ENCODE measurements around the gene KLF15. TPM values are rescaled to one million over a fixed set of nuclear protein-coding genes. Genes with fewer than 3 reads are reported as not detected.
"Not testable (repeated sequence)": the region's sequence is repeated elsewhere in the genome, so short reads cannot be mapped to it uniquely, and the experiment has no call there.

KLF15 gene
- total RNA-seq, 1 donor, result not detected

DNA sequence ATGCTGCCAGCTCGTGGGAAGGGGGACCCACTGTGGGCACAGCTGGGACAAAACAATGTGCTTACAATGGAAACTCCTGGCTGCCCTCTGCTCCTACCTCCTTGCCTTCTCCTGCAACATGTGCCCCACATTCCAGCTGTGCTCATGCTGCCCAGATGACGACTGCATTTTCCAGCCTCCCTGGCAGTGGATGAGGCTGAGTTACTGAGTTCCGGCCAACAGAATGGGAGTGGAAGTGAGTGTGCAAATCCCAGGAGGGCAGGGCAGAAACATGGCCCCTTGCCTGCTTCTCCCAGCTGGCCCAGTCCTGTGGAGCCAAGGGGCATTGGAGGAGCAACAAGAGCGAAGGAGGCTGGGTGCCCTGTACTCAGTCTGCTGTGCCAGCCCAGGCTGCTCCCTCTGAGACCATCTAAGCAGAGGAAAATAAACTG lies 17.1 kb downstream of the KLF15 start:
- Histone ChIP-seq H3K27me3 (ENCODE audit: insufficient read depth, low read length) (no peaks in the 10 kb centered on the region), H3K4me1 (ENCODE audit: insufficient read depth, low read length) (no peaks in the 10 kb centered on the region), H3K9me3 (ENCODE audit: low read depth, low read length) (no peaks in the 10 kb centered on the region), H3K4me3 (ENCODE audit: low read length) (no peak overlapping the region)

DNA sequence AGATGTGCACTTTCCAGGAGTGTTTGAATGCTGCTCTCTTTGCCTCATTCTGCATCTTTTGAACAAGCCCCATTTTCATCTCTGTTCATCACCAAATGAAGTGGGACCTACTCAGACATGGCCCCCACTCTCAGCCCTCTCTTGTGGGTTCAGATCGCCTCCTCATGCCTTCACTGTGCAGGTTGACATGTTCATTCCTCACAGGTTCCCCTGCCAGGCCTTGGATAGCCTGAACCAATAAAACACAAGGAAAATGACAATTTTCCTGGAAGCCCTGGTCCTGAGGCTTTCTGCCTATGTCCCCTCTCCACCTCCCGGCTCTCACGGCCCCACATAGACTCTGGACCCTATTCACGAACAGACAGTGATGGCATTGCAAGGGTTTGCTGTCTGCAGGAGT lies 17.7 kb downstream of the KLF15 start:
- no peaks in the 10 kb centered on the region for H3K27me3 ChIP-seq (ENCODE audit: insufficient read depth, low read length)
- H3K9me3 ChIP-seq (ENCODE audit: low read depth, low read length), result no peaks in the 10 kb centered on the region
- no peak overlapping the region for H3K4me3 ChIP-seq (ENCODE audit: low read length)
- no peaks in the 10 kb centered on the region for H3K4me1 ChIP-seq (ENCODE audit: insufficient read depth, low read length)

DNA sequence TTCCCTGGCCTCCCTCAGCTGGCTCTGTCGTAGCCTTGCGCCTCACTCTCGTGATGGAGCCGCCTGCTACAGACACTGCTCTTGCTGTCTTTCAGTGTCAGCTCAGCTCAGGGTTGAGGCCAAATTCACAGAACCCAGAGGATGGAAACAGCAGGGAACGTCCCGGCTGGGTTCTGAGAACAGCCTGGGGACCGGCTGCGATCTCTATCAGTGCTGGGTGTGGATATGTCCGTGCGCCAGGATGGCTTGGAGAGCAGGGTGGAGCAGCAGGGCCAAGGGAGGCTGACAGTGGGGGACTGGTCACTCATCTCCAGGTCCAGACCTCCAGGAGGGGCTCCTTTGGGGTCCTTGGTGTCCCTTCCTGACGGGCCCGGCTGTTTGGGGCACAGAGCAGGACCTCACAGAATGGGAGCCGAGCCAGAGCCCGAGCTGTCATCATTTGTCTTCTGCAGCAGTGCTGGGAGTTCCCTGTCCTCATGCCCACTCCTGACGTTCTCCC lies 18.4 kb downstream of the KLF15 start:
- H3K4me3 ChIP-seq (ENCODE audit: low read length), result no peak overlapping the region
- H3K27me3 ChIP-seq (ENCODE audit: insufficient read depth, low read length), result no peaks in the 10 kb centered on the region
- H3K9me3 ChIP-seq (ENCODE audit: low read depth, low read length), result no peaks in the 10 kb centered on the region
- no peaks in the 10 kb centered on the region for H3K4me1 ChIP-seq (ENCODE audit: insufficient read depth, low read length)

DNA sequence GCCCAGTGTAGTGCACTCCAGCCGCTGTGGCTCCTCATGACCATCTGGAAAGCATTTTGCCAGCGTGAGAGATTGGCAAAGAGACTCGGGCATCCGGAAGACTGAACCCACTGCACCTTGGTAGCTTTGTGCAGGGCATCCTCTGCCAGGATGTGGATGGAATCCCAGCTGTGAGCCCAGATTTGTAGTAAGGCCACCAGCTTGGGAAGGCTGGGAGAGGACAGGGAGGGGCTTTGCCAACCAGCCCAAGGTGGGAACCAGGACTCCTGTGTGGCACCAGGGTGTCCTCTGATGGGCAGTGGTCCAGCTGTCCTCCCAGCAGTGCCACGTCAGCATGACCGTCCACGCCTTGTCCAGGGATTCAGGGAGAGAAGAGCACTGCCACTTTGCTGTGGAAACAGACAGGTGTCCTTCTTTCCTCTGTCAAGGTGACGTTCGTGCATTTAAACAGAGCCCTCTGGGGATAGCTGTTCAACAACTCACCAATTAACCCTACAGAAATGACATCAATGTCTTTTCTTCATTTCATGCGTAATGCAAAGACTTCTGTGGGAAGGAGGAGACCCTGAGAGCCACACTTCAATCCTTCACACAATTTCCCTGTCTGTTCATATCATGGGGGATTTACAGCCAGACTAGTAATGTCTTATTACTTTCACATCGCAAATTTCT lies 19.1 kb downstream of the KLF15 start:
- H3K9me3 ChIP-seq (ENCODE audit: low read depth, low read length), result no peaks in the 10 kb centered on the region
- no peak overlapping the region for H3K4me3 ChIP-seq (ENCODE audit: low read length)
- H3K27me3 ChIP-seq (ENCODE audit: insufficient read depth, low read length), result no peaks in the 10 kb centered on the region
- H3K4me1 ChIP-seq (ENCODE audit: insufficient read depth, low read length), result no peaks in the 10 kb centered on the region

DNA sequence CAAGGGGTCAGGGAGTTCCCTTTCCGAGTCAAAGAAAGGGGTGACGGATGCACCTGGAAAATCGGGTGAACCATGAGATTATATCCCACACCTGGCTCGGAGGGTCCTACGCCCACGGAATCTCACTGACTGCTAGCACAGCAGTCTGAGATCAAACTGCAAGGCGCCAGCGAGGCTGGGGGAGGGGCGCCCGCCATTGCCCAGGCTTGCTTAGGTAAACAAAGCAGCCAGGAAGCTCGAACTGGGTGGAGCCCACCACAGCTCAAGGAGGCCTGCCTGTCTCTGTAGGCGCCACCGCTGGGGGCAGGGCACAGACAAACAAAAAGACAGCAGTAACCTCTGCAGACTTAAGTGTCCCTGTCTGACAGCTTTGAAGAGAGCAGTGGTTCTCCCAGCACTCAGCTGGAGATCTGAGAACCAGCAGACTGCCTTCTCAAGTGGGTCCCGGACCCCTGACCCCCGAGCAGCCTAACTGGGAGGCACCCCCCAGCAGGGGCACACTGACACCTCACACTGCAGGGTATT lies 25.3 kb downstream of the KLF15 start:
- H3K9me3 ChIP-seq (ENCODE audit: low read depth, low read length); H3K27me3 ChIP-seq (ENCODE audit: insufficient read depth, low read length); H3K4me3 ChIP-seq (ENCODE audit: low read length); H3K4me1 ChIP-seq (ENCODE audit: insufficient read depth, low read length): not testable (repeated sequence)

DNA sequence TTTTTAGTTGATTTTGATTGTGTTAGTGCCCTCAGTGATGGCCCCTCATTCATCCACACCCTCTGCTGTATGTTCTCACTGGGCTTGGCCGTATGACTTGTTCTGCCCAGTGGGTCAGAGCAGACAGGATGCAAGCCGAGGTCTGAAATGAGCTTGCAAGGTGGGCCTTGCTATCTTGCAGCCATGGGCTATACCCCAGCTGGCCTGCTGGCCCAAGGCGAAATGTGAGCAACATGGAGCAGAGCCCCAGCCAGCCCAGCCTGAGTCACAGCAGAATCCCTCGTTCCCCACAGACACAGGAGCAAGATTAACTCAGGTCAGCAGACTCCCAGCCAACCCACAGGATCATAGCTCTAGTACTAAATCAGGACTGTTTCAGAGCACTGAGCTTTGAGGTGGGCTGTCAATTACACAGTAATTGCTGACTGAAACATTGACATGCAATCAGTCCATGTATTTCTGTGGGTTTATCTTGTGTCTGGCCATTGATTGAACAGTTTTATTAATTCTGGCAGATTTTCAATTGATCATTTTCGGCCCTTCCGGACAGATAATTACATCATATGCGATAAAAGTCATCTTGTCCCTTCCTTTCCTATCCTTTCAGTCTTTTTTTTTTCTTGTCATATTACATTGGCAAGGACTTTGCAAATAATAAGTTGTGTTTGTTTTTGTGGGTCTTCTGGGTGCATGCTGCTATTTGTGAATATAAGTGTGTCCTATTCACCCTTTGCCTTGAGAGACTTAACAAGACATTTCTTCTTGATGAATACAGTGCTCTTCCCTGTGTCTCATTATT lies 27.1 kb downstream of the KLF15 start:
- H3K4me3 ChIP-seq (ENCODE audit: low read length), result no peak overlapping the region
- peaks cover 9% of the 10 kb centered on the region for H3K27me3 ChIP-seq (ENCODE audit: insufficient read depth, low read length)
- H3K4me1 ChIP-seq (ENCODE audit: insufficient read depth, low read length), result no peaks in the 10 kb centered on the region
- H3K9me3 ChIP-seq (ENCODE audit: low read depth, low read length), result peaks cover 7% of the 10 kb centered on the region

DNA sequence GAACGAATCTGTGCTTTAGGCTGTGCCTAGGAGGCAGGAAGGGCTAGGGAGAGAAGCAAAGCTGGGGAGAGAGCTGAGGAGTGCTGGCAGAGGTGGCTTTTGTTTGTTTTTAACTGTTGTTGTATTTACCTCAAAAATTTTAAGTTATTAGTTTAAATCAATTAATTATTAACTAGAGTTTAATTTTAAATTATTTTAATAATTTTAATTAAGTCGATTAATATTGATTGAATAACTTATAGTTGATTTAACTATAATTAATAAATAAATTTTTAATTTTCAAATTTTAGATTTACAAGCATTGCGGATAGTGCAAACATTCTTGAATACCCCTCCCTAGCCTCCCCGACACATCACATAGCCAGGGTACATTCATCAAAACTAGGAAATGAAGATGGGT lies 30.6 kb downstream of the KLF15 start:
- Histone ChIP-seq H3K9me3 (ENCODE audit: low read depth, low read length) (peaks cover 7% of the 10 kb centered on the region), H3K4me1 (ENCODE audit: insufficient read depth, low read length) (no peaks in the 10 kb centered on the region), H3K27me3 (ENCODE audit: insufficient read depth, low read length) (peaks cover 9% of the 10 kb centered on the region), H3K4me3 (ENCODE audit: low read length) (no peak overlapping the region)

DNA sequence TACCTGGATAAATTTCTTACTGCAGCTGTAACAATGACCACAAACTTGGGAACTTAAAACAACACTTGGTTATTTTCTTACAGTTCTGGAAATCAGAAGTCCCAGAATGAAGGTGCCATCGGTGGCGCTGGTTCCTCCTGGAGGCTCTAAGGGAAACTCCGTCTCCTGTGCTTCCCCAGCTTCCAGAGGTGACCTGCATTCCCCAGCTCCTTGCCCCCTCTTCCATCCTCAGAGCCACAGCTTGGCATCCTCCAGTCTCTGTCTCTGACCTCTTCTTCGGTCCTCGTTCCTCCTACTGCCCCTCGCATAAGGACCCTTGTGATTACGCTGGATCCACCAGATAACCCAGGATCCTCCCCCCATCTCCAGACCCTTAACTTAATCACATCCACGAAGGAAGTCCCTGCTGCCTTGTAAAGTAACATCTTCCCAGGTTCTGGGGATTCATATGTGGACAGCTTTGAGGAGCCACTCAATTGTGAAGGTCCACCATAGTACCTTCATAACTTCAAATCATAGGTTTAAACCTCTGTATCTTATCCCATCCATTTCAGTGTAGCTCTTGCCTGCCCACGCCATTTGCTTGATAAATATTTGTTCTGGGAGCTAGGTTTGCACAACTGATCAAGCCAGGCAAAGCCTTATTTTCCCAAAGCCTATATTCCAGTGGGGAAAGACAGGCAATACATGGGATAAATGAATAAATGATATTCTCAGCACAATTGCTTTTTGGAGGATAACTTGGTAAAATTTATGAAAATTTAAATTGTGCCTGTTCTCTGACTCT lies 34.8 kb downstream of the KLF15 start:
- Histone ChIP-seq H3K4me3 (ENCODE audit: low read length) (no peak overlapping the region), H3K27me3 (ENCODE audit: insufficient read depth, low read length) (no peaks in the 10 kb centered on the region), H3K4me1 (ENCODE audit: insufficient read depth, low read length) (no peaks in the 10 kb centered on the region), H3K9me3 (ENCODE audit: low read depth, low read length) (no peaks in the 10 kb centered on the region)

DNA sequence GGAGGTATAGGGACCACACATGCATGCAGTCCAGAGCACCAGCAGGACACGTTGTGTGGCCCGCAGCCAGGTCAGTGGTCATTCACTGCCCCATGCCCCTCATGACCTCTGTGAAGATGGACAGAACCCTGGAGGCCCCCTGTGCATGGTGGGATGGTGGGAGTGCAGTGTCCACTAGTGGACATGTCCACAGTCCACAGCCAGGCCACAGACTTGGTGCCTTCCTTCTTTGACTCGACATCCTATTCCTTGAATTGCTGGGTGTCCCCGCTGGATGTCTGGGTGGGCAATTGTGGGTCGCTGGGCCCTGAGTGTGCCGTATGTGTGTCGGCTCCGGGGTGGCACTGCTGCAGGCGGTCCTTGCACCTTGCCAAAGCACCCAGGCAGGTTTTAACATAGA lies 35.7 kb downstream of the KLF15 start:
- Histone ChIP-seq H3K27me3 (ENCODE audit: insufficient read depth, low read length) (no peaks in the 10 kb centered on the region), H3K4me1 (ENCODE audit: insufficient read depth, low read length) (no peaks in the 10 kb centered on the region), H3K4me3 (ENCODE audit: low read length) (no peak overlapping the region), H3K9me3 (ENCODE audit: low read depth, low read length) (no peaks in the 10 kb centered on the region)

DNA sequence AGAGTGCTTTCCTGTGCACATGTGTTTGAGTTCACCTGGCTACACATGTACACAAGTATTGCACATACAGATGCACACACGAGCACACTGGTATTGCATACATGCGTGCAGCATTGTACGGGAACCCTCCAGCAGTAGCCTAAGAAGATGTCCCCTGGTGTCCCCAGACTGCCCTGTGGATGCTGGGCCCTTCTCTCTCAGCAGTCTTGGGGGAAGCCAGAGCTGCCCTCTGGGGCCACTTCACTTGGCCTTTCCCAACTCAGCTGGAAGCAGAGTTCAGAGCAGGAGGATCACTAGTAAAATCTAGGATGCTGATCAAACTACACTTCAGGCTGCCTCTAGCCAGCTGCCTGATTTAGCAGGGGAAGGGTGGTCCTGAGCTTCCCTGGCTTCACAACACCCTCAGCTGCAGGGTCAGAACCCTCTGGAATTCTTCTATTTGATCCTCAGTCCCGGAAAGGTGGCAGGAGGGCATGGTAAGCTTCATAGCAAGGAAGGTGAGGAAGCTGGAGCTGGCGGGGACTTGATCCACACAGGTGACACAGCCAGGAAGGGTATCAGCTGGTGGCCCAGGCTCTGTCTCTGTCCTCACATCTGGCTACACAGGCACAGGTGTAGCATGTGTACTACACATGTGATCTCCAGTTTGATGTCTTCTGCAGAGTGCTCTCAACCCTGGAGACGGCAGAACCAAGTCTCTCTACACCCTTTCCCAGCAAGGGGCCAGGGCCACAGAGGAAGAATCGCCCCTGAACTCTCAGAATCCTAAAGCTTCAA lies 36.5 kb downstream of the KLF15 start:
- no peaks in the 10 kb centered on the region for H3K27me3 ChIP-seq (ENCODE audit: insufficient read depth, low read length)
- H3K4me1 ChIP-seq (ENCODE audit: insufficient read depth, low read length), result no peaks in the 10 kb centered on the region
- H3K4me3 ChIP-seq (ENCODE audit: low read length), result no peak overlapping the region
- H3K9me3 ChIP-seq (ENCODE audit: low read depth, low read length), result no peaks in the 10 kb centered on the region

DNA sequence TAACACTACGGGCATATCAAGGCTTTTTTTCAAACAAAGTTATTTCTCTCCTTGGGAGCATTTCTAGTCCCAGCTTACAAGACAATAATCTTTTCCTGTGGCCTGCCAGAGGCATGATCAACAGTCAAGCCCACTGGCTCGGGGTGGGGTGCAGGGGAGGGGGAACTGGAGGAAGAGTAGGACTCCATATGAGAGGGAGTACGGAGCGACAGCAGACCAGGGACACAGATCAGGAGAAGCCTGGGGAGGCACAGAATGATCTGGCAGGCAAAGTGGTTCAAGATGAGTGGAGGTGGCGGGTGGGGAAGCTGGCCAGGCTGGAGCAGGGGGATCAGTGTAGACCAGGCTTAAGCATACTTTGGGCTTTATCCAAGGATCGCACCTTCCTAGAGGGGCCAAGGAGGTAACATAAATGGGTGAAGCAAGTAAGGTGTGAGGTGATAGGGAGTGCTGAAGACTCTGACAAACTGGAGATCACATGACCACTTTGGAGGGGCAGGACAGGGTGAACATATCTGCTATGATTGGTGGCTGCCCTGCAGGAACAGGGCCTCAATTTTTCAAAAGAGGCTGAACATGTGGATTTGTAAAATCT lies 37.4 kb downstream of the KLF15 start:
- no peak overlapping the region for H3K4me3 ChIP-seq (ENCODE audit: low read length)
- no peaks in the 10 kb centered on the region for H3K9me3 ChIP-seq (ENCODE audit: low read depth, low read length)
- H3K4me1 ChIP-seq (ENCODE audit: insufficient read depth, low read length), result no peaks in the 10 kb centered on the region
- no peaks in the 10 kb centered on the region for H3K27me3 ChIP-seq (ENCODE audit: insufficient read depth, low read length)

DNA sequence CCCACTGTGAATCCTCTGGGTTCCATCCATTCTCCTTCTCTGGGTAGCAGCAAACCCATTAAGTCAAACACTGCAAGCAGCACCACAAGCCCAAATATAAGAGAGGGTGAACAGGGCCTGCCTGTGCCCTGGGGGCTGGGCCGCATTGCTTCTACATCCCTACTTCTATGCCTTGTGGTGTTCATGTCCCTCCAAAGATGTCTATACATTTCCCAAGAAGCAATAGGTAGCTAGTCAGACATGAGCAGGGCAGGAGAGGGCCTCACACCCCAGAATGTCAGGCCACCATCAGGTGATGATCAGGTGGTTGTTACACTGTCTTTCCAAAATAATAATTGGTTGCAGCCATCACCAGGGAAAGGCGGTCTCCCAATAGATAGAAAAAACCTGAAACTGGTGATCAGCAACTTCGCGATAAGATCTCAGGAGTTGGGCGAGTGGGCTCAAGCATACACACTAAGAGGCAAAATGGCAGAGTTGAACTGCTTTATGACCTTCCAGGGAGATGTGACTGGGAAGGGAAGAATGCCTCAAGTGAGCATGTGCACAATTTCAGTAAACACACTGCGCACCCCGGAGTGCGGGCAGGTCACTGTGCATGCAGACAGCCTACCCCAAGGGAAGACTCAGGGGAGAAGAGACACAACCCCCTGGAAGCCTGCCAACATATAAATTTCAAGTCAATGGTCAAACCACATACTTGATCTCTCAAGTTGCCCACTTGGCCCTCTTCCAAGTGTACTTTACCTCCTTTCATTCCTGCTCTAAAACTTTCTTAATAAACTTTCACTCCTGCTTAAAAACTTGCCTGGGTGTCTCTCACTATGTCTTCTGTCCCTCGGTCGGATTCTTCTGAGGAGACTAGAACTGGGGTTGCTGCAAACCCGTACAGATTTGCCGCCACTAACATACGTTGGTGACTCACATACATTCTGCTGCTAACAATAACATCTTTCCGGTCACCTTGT lies 39.9 kb downstream of the KLF15 start:
- Histone ChIP-seq H3K9me3 (ENCODE audit: low read depth, low read length) (no peaks in the 10 kb centered on the region), H3K4me1 (ENCODE audit: insufficient read depth, low read length) (no peaks in the 10 kb centered on the region), H3K4me3 (ENCODE audit: low read length) (no peak overlapping the region), H3K27me3 (ENCODE audit: insufficient read depth, low read length) (no peaks in the 10 kb centered on the region)

DNA sequence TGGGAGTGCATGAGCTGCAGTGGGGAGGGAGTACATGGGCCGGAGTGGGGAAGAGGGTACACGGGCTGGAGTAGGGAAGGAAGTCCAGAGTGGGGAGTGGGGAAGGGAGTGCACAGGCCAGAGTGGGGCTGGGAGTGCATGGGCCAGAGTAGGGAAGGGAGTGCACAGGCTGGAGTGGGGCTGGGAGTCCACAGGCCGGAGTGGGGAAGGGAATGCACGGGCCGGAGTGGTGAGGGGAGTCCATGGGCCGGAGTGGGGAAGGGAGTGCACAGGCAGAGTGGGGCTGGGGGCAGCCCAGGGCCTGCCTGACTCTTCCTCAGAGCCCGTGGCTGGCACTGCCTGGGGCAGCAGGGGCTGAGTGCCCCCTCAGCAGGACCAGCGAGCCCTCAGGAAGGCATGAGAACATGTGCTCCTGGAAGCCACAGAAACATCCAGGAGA lies 40.7 kb downstream of the KLF15 start:
- Histone ChIP-seq H3K9me3 (ENCODE audit: low read depth, low read length) (no peaks in the 10 kb centered on the region), H3K27me3 (ENCODE audit: insufficient read depth, low read length) (no peaks in the 10 kb centered on the region), H3K4me3 (ENCODE audit: low read length) (no peak overlapping the region), H3K4me1 (ENCODE audit: insufficient read depth, low read length) (no peaks in the 10 kb centered on the region)

Data from mononuclear cell (primary cell).